ENCODE data around the gene PBX2. TPM values are rescaled to one million over a fixed set of nuclear protein-coding genes. Genes with fewer than 3 reads are reported as not detected.

The PBX2 gene
- total and polyA plus RNA-seq, 10 of the 15 experiments (the other 5 are each of a cell fraction or from before 2014, with no cell fraction given), result 0.84 to 66.5 (median 20.6) TPM

DNA sequence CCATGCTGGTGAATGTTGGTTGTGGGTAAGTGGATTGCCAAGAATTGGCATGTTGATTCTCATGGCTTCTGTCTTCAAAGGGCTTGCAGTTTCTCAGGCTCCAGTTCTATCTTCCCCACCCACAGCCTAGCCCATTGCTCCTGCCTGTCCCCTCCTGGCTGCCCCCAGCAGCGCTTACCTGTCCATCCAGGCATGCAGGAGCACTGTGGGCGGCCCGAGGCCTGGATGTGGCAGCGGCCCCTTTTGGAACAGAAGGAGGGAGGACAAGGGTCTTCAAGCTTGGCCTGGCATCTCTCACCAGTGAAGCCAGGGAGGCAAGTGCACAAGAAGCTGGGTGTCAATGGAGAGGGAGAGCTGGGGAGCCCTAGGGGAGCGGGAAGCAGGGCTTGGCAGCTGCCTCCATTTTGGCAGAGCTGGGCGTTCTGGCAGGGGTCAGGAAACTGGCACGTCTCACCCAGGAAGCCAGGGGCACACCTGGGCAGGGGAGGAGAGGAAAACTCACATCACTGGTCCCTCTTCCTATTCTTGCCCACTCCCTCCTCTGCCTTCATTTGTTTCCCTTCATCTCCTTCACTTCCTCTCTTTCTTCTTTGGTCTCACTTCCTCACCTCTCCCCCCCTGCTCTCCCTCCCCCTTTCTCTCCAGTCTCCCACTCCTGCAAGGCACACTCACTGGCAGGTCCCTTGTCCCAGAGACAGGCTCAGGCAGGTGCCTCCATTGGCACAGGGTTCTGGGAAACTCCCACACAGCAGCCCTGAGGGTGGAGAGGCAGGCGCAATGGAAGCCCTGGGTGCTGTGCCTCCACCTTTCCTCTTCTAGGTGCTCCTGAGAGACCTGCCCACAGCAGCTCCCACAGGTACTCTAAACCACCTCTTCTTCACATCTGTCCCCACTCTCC, 32.6 kb upstream of the PBX2 start:
- BruUV-seq (replicated peaks), result no TSS peak
- ChIA-PET POLR2A (interaction anchor here (1.3 kb wide), 1 partner anchor 27 kb away, joined by 3 read pairs; no protein-coding TSS in a partner anchor), RAD21 (ENCODE audit: unreplicated experiment) (interaction anchor here (0.6 kb wide), 1 partner anchor 387 kb away, joined by 3 read pairs; no protein-coding TSS in a partner anchor), CTCF (interaction anchor here (1.3 kb wide), 1 partner anchor 477 kb away, joined by 3 read pairs; no protein-coding TSS in a partner anchor), SMC1A (ENCODE audit: uncharacterized antibody, unreplicated experiment) (interaction anchor here (0.6 kb wide), 1 partner anchor 14 kb away, joined by 3 read pairs; no protein-coding TSS in a partner anchor)
- FAIRE-seq, result no peak
- no peaks in the 10 kb centered on the region for H4K20me1 ChIP-seq (ENCODE audit: control insufficient read depth, insufficient read depth)
- in situ Hi-C loops (cut with MboI) (no loop called here), intact Hi-C loops (cut with micrococcal nuclease; ENCODE audit: unreplicated experiment) (no loop called here)
- WGBS (ENCODE audit: insufficient coverage, insufficient replicate concordance, low lambda C conversion rate, missing lambda C conversion rate), result 68% methylated on average over 8 of the region's 8 CpGs
- H3K4me1 ChIP-seq (ENCODE audit: control insufficient read depth, insufficient read depth, low read length), result peaks cover 37% of the 10 kb centered on the region
- H3K27ac ChIP-seq (ENCODE audit: control insufficient read depth, insufficient read depth), result no peak overlapping the region
- H3K79me2 ChIP-seq (ENCODE audit: control insufficient read depth, insufficient read depth, low read length), result no peaks in the 10 kb centered on the region
- H3K27me3 ChIP-seq (replicated peaks in 1 of 2; ENCODE audit: control insufficient read depth in 2 of 2, insufficient read depth in 2 of 2, low read length in 1 of 2), result peaks cover 1 to 4% of the 10 kb centered on the region in 2 experiments; a peak in 2 of 4 replicates
- no peak for ATAC-seq
- no peak overlapping the region for H2AFZ ChIP-seq (ENCODE audit: control insufficient read depth, low read depth, low read length)
- H3K36me3 ChIP-seq (ENCODE audit: control insufficient read depth in 2 of 2, insufficient read depth in 2 of 2, low read length in 1 of 2), result no peaks in the 10 kb centered on the region
- no peak for DNase-seq (ENCODE audit: low read depth, low spot score)
- H3K9me3 ChIP-seq (replicated peaks; ENCODE audit: control insufficient read depth, insufficient read depth, low read length), result no peaks in the 10 kb centered on the region; the same call in 2 of the 3 replicates
- H3K4me3 ChIP-seq, result no peak overlapping the region
- H3K4me2 ChIP-seq (ENCODE audit: control insufficient read depth, insufficient read depth), result no peak overlapping the region
- TF ChIP-seq BCL11A (IDR thresholded peaks at IDR 0.05; ENCODE audit: low read depth, low read length), result no peak
- 0 out of 2 replicates have a peak, but pooled peaks have one; percentile 24 for TF ChIP-seq IKZF1 (conservative IDR thresholded peaks at IDR 0.05)
- TF ChIP-seq SPI1 (IDR thresholded peaks at IDR 0.05; ENCODE audit: borderline replicate concordance, insufficient read depth, low read depth, low read length), result peak; percentile 64
- no peak overlapping the region for H3K9ac ChIP-seq (ENCODE audit: control insufficient read depth, insufficient read depth, low read length)

DNA sequence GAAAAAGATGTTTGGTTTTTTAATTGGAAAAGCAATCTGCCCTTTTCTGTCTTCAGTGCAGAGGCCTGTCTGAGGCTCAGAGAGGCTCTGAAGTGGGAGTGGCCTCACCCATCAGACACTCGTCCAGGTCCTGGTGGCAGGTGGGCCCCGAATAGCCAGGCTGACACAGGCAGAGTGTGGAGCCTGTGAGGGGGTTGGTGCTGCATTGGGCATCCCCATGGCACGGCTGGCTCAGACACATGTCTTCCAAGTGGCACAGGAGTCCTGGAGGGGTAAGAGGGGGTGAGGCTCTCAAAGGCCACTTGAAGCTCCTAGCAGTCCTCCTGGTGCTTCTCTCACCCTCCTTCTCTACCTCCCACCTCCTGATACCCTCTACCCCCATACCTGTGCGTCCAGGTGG, 30.0 kb upstream of the PBX2 start:
- POLR2A ChIA-PET, result no interaction called here
- ATAC-seq (no peak), FAIRE-seq (no peak), DNase-seq (ENCODE audit: low read depth, low spot score) (no peak)
- intact Hi-C loops (cut with micrococcal nuclease; ENCODE audit: unreplicated experiment) (no loop called here), in situ Hi-C loops (cut with MboI) (no loop called here)
- SMC1A ChIA-PET (ENCODE audit: uncharacterized antibody, unreplicated experiment), result no interaction called here
- Histone ChIP-seq H3K36me3 (ENCODE audit: control insufficient read depth in 2 of 2, insufficient read depth in 2 of 2, low read length in 1 of 2) (no peaks in the 10 kb centered on the region), H3K4me3 (no peak overlapping the region), H3K4me2 (ENCODE audit: control insufficient read depth, insufficient read depth) (no peak overlapping the region), H3K9me3 (replicated peaks; ENCODE audit: control insufficient read depth, insufficient read depth, low read length) (no peaks in the 10 kb centered on the region), H3K79me2 (ENCODE audit: control insufficient read depth, insufficient read depth, low read length) (no peaks in the 10 kb centered on the region), H4K20me1 (ENCODE audit: control insufficient read depth, insufficient read depth) (no peaks in the 10 kb centered on the region), H3K4me1 (ENCODE audit: control insufficient read depth, insufficient read depth, low read length) (peaks cover 26% of the 10 kb centered on the region), H3K27ac (ENCODE audit: control insufficient read depth, insufficient read depth) (no peak overlapping the region), H3K27me3 (replicated peaks in 1 of 2; ENCODE audit: control insufficient read depth in 2 of 2, insufficient read depth in 2 of 2, low read length in 1 of 2) (peaks cover 3 to 4% of the 10 kb centered on the region in 2 experiments; a peak in 2 of 4 replicates), H2AFZ (ENCODE audit: control insufficient read depth, low read depth, low read length) (no peak overlapping the region), H3K9ac (ENCODE audit: control insufficient read depth, insufficient read depth, low read length) (no peak overlapping the region)
- CTCF ChIA-PET, result no interaction called here
- WGBS (ENCODE audit: insufficient coverage, insufficient replicate concordance, low lambda C conversion rate, missing lambda C conversion rate), result 6% methylated on average over 4 of the region's 4 CpGs
- RAD21 ChIA-PET (ENCODE audit: unreplicated experiment), result no interaction called here
- BruUV-seq (replicated peaks), result no TSS peak
- TF ChIP-seq TAF1 (IDR thresholded peaks at IDR 0.05; ENCODE audit: borderline replicate concordance, low read depth, low read length) (no peak), TCF12 (IDR thresholded peaks at IDR 0.05; ENCODE audit: low read depth, low read length) (no peak), CREB1 (IDR thresholded peaks at IDR 0.05; ENCODE audit: low read depth) (no peak), FOXK2 (IDR thresholded peaks at IDR 0.05) (no peak), BRCA1 (IDR thresholded peaks at IDR 0.05; ENCODE audit: low read depth, low read length) (no peak)
- TF ChIP-seq, protein P1, sequence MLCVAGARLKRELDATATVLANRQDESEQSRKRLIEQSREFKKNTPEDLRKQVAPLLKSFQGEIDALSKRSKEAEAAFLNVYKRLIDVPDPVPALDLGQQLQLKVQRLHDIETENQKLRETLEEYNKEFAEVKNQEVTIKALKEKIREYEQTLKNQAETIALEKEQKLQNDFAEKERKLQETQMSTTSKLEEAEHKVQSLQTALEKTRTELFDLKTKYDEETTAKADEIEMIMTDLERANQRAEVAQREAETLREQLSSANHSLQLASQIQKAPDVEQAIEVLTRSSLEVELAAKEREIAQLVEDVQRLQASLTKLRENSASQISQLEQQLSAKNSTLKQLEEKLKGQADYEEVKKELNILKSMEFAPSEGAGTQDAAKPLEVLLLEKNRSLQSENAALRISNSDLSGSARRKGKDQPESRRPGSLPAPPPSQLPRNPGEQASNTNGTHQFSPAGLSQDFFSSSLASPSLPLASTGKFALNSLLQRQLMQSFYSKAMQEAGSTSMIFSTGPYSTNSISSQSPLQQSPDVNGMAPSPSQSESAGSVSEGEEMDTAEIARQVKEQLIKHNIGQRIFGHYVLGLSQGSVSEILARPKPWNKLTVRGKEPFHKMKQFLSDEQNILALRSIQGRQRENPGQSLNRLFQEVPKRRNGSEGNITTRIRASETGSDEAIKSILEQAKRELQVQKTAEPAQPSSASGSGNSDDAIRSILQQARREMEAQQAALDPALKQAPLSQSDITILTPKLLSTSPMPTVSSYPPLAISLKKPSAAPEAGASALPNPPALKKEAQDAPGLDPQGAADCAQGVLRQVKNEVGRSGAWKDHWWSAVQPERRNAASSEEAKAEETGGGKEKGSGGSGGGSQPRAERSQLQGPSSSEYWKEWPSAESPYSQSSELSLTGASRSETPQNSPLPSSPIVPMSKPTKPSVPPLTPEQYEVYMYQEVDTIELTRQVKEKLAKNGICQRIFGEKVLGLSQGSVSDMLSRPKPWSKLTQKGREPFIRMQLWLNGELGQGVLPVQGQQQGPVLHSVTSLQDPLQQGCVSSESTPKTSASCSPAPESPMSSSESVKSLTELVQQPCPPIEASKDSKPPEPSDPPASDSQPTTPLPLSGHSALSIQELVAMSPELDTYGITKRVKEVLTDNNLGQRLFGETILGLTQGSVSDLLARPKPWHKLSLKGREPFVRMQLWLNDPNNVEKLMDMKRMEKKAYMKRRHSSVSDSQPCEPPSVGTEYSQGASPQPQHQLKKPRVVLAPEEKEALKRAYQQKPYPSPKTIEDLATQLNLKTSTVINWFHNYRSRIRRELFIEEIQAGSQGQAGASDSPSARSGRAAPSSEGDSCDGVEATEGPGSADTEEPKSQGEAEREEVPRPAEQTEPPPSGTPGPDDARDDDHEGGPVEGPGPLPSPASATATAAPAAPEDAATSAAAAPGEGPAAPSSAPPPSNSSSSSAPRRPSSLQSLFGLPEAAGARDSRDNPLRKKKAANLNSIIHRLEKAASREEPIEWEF (IDR thresholded peaks at IDR 0.05; ENCODE audit: insufficient replicate concordance, low read depth, low read length), result no peak
- TF ChIP-seq, protein P2, sequence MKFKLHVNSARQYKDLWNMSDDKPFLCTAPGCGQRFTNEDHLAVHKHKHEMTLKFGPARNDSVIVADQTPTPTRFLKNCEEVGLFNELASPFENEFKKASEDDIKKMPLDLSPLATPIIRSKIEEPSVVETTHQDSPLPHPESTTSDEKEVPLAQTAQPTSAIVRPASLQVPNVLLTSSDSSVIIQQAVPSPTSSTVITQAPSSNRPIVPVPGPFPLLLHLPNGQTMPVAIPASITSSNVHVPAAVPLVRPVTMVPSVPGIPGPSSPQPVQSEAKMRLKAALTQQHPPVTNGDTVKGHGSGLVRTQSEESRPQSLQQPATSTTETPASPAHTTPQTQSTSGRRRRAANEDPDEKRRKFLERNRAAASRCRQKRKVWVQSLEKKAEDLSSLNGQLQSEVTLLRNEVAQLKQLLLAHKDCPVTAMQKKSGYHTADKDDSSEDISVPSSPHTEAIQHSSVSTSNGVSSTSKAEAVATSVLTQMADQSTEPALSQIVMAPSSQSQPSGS (IDR thresholded peaks at IDR 0.05; ENCODE audit: low read length), result no peak
